Activated CD4-positive, alpha-beta T cell treated with anti-CD3 and anti-CD28 coated beads, Interleukin-2, amount 50 U/mL, for 16 hours (primary cell): Measurements from ENCODE around the gene GALK1.
A peak's percentile ranks its signal among the peaks of the same experiment; 100 is the strongest.

ENCODE experiments used
- DNase-seq: peaks from one replicate; pipeline ENCODE4 v3.0.0-alpha.2; 2020

GALK1 gene

GRCh38 chr17:75722542-75723095 is 42.4 kb downstream of the GALK1 start:
- DNase-seq, result no peak

GRCh38 chr17:75722076-75722475 is 42.9 kb downstream of the GALK1 start:
- DNase-seq, result no peak

- DNase-seq, result no peak
Observed at GRCh38 chr17:75721463-75722011, 43.5 kb downstream of the GALK1 start.

GRCh38 chr17:75720656-75721462 is 44.1 kb downstream of the GALK1 start, which contains the start of gene ITGB4:
Gene ITGB4 (plus strand): TSS chr17:75721459. CDS start chr17:75724704, 3,245 bp downstream.
- DNase-seq, result peak; percentile 21

- no peak for DNase-seq
Observed at GRCh38 chr17:75719732-75720131, 45.3 kb downstream of the GALK1 start.

GRCh38 chr17:75712446-75712845 is 52.5 kb downstream of the GALK1 start:
- no peak for DNase-seq
